ENCODE measurements around the gene GOLGA6A.

- no peak for TF ChIP-seq CTCF (IDR thresholded peaks at IDR 0.05; ENCODE audit: insufficient read depth, low read length, poor library complexity, severe bottlenecking)
- TF ChIP-seq EZH2phosphoT487 (conservative IDR thresholded peaks at IDR 0.05; ENCODE audit: low read length) = no peak
Measured at GRCh38 chr15:74123658-74124057, 41.3 kb upstream of the GOLGA6A start.

Data from SU-DHL-6 (cell line).